GM23338 (cell line): ENCODE results near the gene TULP3. TPM values are rescaled to one million over a fixed set of nuclear protein-coding genes. Genes with fewer than 3 reads are reported as not detected.
A peak's percentile ranks its signal among the peaks of the same experiment; 100 is the strongest.

ENCODE experiments used
- ATAC-seq: fragments of 200-7000 bp; cut with Tn5 transposase; 3 replicates; pipeline ENCODE4 v1.9.1; 2020
- DNase-seq: peaks from one replicate; pipeline ENCODE4 v3.0.0-alpha.2; 2015; ENCODE audit warnings: low spot score
- H2AFZ ChIP-seq: fragments of 200-600 bp; sonication (generic); 2 replicates; pipeline ENCODE4 v1.8.0; 2016; ENCODE audit warnings: antibody characterized with exemption, mild to moderate bottlenecking, moderate library complexity
- H3F3A ChIP-seq: fragments of 200-600 bp; sonication (generic); replicated peaks from 2 replicates; pipeline ENCODE4 v1.8.0; 2017; ENCODE audit warnings: antibody characterized with exemption, mixed run types, low read depth
- H3K27ac ChIP-seq: fragments of 200-600 bp; sonication (generic); 2 replicates; pipeline ENCODE4 v1.6.1; 2016; ENCODE audit warnings: low read depth
- H3K27me3 ChIP-seq: fragments of 200-600 bp; sonication (generic); 2 replicates; pipeline ENCODE4 v1.8.0; 2016; ENCODE audit warnings: mild to moderate bottlenecking, mixed run types, moderate library complexity; ENCODE audit not compliant: insufficient read depth
- H3K36me3 ChIP-seq: fragments of 200-600 bp; sonication (generic); 2 replicates; pipeline ENCODE4 v1.8.0; 2016; ENCODE audit warnings: mild to moderate bottlenecking; ENCODE audit not compliant: insufficient read depth
- H3K4me1 ChIP-seq: fragments of 200-600 bp; sonication (generic); 2 replicates; pipeline ENCODE4 v1.8.0; 2016; ENCODE audit warnings: mild to moderate bottlenecking, moderate library complexity; ENCODE audit not compliant: insufficient read depth
- H3K4me2 ChIP-seq: fragments of 200-600 bp; sonication (generic); 2 replicates; pipeline ENCODE4 v1.7.1; 2017; ENCODE audit warnings: mixed run types
- H3K4me3 ChIP-seq: fragments of 200-600 bp; sonication (generic); 2 replicates; pipeline ENCODE4 v1.6.1; 2016; ENCODE audit warnings: mixed run types
- H3K79me2 ChIP-seq: fragments of 200-600 bp; sonication (generic); replicated peaks from 2 replicates; pipeline ENCODE4 v1.8.0; 2017; ENCODE audit warnings: mild to moderate bottlenecking; ENCODE audit not compliant: insufficient read depth
- H3K9me2 ChIP-seq: fragments of 200-600 bp; sonication (generic); 2 replicates; pipeline ENCODE4 v1.8.0; 2017; ENCODE audit not compliant: insufficient read depth
- H4K20me1 ChIP-seq: fragments of 200-600 bp; sonication (generic); replicated peaks from 2 replicates; pipeline ENCODE4 v1.8.0; 2017; ENCODE audit warnings: mild to moderate bottlenecking; ENCODE audit not compliant: insufficient read depth
- H3K27ac Mint-ChIP-seq: 2 replicates; pipeline ENCODE4 v1.8.0; 2020; ENCODE audit warnings: inconsistent platforms, mild to moderate bottlenecking, moderate library complexity, mixed read lengths
- H3K27me3 Mint-ChIP-seq: 3 replicates; pipeline ENCODE4 v1.8.0; 2022; ENCODE audit warnings: low read depth, mild to moderate bottlenecking, moderate library complexity, mixed read lengths, inconsistent platforms; ENCODE audit not compliant: insufficient read depth, poor library complexity
- H3K36me3 Mint-ChIP-seq: 3 replicates; pipeline ENCODE4 v1.8.0; 2021; ENCODE audit warnings: low read depth, mild to moderate bottlenecking, inconsistent platforms, moderate library complexity, mixed read lengths
- H3K4me1 Mint-ChIP-seq: 3 replicates; pipeline ENCODE4 v1.8.0; 2020; ENCODE audit warnings: mild to moderate bottlenecking, inconsistent platforms, mixed read lengths
- H3K4me3 Mint-ChIP-seq: 3 replicates; pipeline ENCODE4 v1.8.0; 2021; ENCODE audit warnings: moderate library complexity, mild to moderate bottlenecking, inconsistent platforms, mixed read lengths
- H3K9me3 Mint-ChIP-seq: 3 replicates; pipeline ENCODE4 v1.8.0; 2020; ENCODE audit warnings: moderate library complexity, mild to moderate bottlenecking, inconsistent platforms, mixed read lengths
- CREB1 ChIP-seq: fragments of 250-450 bp; sonication (Bioruptor Pico); IDR thresholded peaks from 2 replicates; pipeline ENCODE4 v1.5.0; 2020; ENCODE audit warnings: low read depth, mild to moderate bottlenecking, moderate library complexity
- CTCF ChIP-seq, 2 experiments: fragments of 200-600 bp in 1 of 2; sonication (generic) in 1 of 2; conservative IDR thresholded peaks; 2 replicates each; pipeline versions ENCODE4 v1.5.1 to v1.6.1; 2016 to 2017; ENCODE audit warnings: antibody characterized with exemption in 2 of 2, low read depth in 2 of 2, mild to moderate bottlenecking in 2 of 2, moderate library complexity in 1 of 2
- JUNB ChIP-seq: IDR thresholded peaks from one replicate; pipeline ENCODE4 v1.6.1; 2016; ENCODE audit warnings: antibody characterized with exemption; ENCODE audit not compliant: unreplicated experiment
- NANOG ChIP-seq: IDR thresholded peaks from 2 replicates; pipeline ENCODE4 v1.6.1; 2016; ENCODE audit warnings: antibody characterized with exemption, borderline replicate concordance
- REST ChIP-seq: IDR thresholded peaks from one replicate; pipeline ENCODE4 v1.6.1; 2018; ENCODE audit warnings: antibody characterized with exemption; ENCODE audit not compliant: unreplicated experiment
- ZNF114 ChIP-seq: fragments of 250-450 bp; sonication (Bioruptor Pico); IDR thresholded peaks from 2 replicates; pipeline ENCODE4 v1.5.0; 2020; ENCODE audit warnings: mild to moderate bottlenecking, moderate library complexity
- ZNF462 ChIP-seq: fragments of 250-450 bp; sonication (Bioruptor Pico); IDR thresholded peaks from 2 replicates; pipeline ENCODE4 v1.5.0; 2020; ENCODE audit warnings: mild to moderate bottlenecking, moderate library complexity
- polyA plus RNA-seq: library from polyadenylated mRNA; unstranded; fragments of >200 nt; fragmentation: Nextera tagmentation; extraction: Ambion mirVana; gene quantifications from 2 replicates; pipeline ENCODE4 v1.2.1, GENCODE V29; 2016
- total RNA-seq: library from RNA; depleted of rRNA; stranded (reverse); fragments of >200 nt; shearing (Covaris generic); gene quantifications from 2 replicates; pipeline ENCODE4 v1.2.3, GENCODE V29; 2014

Gene TULP3
- total and polyA plus RNA-seq, 2 experiments from 2014 or later = 15.1 to 18.8 TPM

GRCh38 chr12:2941524-2941923 lies 50.8 kb downstream of the TULP3 start (continued):
- TF ChIP-seq ZNF462 (CRISPR knock-in tag) (no peak), REST (no peak), NANOG (no peak), CREB1 (CRISPR knock-in tag) (no peak)

- no peaks in the 10 kb centered on the region; the same call in 2 of the 3 replicates for H3K36me3 Mint-ChIP-seq
- H3F3A ChIP-seq = peaks cover 5% of the 10 kb centered on the region; the same call in 1 of the 2 replicates
- no peaks in the 10 kb centered on the region for H3K9me2 ChIP-seq
- H3K27me3 ChIP-seq = no peaks in the 10 kb centered on the region
- no peaks in the 10 kb centered on the region for H3K36me3 ChIP-seq
- 0 out of 2 replicates have a peak overlapping the region, but pooled peaks have one; percentile 36 for H3K27ac ChIP-seq
- no peak overlapping the region for H3K27ac Mint-ChIP-seq
- H3K4me2 ChIP-seq = no peak overlapping the region
- no peaks in the 10 kb centered on the region for H4K20me1 ChIP-seq
- DNase-seq (peak; percentile 93), ATAC-seq (peak; percentile 97)
- peaks cover 6% of the 10 kb centered on the region; the same call in 2 of the 3 replicates for H3K4me1 Mint-ChIP-seq
- H3K4me3 ChIP-seq = no peak overlapping the region
- peaks cover 3% of the 10 kb centered on the region for H3K27me3 Mint-ChIP-seq
- no peak overlapping the region for H3K4me3 Mint-ChIP-seq
- H2AFZ ChIP-seq = peak overlapping the region; percentile 70; the same call in 1 of the 2 replicates
- no peaks in the 10 kb centered on the region for H3K9me3 Mint-ChIP-seq
- H3K79me2 ChIP-seq = no peaks in the 10 kb centered on the region
- H3K4me1 ChIP-seq = no peaks in the 10 kb centered on the region
- TF ChIP-seq JUNB = no peak
- no peak for TF ChIP-seq ZNF114 (CRISPR knock-in tag)
- TF ChIP-seq CREB1 (CRISPR knock-in tag) = no peak
- TF ChIP-seq CTCF (conservative IDR thresholded peaks at IDR 0.05; ENCODE audit: low read depth in 2 of 2) = peak; percentile 99
Measured at GRCh38 chr12:2944401-2945047, 53.8 kb downstream of the TULP3 start.
